GM18873 (cell line): ENCODE results near the gene PEG3.

Source experiments
- ATAC-seq: cut with Tn5 transposase; IDR thresholded peaks from one replicate; pipeline ENCODE4 v1.9.1; 2021; ENCODE audit warnings: mild to moderate bottlenecking, moderate library complexity, moderate number of reproducible peaks; ENCODE audit not compliant: unreplicated experiment, low FRiP score

Gene PEG3

DNA sequence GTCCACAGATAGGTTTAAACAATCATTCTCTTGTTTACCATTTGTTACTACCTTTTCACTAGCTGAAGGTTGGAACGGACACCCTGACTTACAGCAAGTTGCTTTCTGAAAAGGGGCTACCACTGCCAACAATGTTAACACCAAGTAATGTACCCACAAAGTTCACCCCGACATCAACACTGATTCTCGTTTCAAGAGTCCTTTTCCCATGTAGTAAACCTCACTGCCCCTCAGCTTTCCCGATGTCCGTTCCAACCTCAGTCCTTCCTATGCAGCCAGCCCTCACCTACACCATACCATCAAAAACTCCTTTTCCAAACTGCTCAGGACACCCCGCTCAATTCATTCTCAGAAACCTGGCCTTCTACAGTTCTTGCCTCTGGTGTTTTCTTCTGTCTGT lies 29.0 kb downstream of the PEG3 start:
- no peak for ATAC-seq

DNA sequence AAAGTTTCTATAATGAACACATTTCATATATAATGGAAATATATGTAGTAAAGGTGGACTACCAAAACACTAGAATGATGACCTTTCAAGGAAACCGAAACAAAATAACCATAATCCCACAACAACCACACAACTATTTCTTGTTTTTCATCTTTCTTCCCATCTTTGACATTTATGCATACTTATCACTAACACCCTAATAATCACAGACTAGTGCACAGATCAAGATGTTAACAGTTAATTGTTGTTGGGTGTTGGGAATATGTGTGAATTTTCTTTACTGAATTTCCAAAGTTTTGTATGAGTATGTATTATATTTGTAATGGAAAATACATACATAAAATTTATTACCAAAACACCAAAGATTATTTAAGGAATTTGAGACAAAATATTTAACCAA lies 30.3 kb downstream of the PEG3 start:
- no peak for ATAC-seq

DNA sequence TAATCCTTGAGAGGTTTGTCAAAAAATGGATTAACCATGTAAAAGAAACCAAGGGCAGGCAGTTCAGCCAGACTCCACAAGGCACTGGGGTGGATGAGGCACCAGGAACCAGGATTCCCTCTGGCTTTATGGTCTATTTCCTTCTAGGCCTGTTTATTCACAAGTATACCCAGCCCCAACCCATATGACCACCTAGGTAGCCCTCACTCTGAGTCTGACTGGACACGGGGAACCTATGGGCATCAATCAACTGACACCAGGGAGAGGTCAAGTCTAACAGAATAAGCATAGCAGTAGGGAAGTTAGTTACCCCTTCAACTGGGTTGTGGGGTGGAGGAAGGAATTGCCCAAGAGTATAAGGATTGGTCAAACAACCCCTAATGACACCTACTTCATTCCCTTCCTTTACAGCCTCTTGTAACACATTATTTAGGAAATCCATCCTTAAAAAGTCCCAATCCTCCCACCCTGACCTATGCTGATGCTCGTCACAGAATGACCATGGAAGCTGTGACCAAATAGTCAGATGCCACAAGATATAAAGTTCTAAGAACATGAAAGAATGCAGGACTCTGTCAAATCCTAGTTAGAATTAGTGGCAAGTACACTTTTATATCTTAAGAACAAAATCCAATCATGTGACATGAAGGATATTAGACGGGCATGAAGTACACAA lies 31.7 kb downstream of the PEG3 start:
- no peak for ATAC-seq

DNA sequence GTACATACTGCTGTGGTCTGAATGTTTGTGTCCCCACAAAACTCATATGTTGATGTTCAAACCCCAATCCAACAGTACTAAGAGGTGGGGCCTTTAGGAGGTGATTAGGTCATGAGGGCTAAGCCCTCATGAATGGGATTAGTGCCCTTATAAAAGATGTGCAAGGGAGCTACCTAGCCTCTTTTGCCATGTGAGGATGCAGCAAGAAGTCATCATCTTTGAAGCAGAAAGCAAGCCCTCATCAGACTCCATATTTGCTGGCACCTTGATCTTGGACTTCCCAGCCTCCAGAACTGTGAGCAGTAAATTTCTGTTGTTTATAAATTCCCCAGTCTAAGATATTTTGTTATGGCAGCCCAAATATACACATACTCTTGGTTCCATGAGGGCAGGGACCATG lies 33.9 kb downstream of the PEG3 start:
- ATAC-seq: no peak
